ENCODE data around the gene UNC13A.

UNC13A gene

DNA sequence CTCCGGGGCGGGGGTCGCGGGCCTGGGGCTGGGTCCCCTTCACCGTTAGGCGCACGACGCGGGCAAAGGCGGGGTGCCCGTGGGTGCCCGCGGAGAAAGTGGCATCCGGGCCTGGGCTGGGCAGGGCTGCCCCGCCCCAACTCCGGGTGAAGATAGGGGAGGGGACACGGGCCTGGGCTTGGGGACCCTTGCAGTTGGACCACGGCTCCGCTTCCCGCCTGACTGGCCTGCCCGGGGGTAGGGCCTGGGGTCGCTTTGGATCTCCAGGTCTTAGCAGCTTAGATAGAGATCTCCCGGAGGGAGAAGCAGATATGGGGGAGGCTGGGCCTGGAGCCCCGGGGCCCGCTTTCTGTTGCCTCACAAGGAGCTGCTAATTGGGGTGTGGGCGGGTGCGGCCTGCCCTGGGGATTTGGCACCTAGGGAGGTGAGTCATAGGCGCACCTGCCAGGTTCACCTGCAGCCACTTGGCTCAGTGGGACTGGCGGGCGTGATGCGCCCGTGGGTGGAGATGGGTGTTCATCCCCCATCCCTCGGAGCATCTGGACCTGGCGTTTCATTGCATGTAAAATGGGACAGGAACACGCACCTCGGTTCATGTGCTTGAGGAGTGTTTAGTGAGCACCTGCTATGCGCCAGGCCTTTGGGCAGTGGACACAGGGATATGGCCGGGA is 31.7 kb upstream of the UNC13A start:
- TF ChIP-seq TAF1 (IDR thresholded peaks at IDR 0.05; ENCODE audit: borderline replicate concordance, insufficient read depth, low read length) (no peak), SIN3A (IDR thresholded peaks at IDR 0.05; ENCODE audit: borderline replicate concordance, insufficient read depth, low read length) (peak; percentile 41; the same call in 1 of the 2 replicates), FOXP2 (optimal IDR thresholded peaks at IDR 0.05; ENCODE audit: borderline replicate concordance, extremely low read depth, extremely low read length, insufficient read depth) (no peak), POLR2AphosphoS5 (IDR thresholded peaks at IDR 0.05; ENCODE audit: low read depth, low read length) (no peak)
- TF ChIP-seq, protein P1, sequence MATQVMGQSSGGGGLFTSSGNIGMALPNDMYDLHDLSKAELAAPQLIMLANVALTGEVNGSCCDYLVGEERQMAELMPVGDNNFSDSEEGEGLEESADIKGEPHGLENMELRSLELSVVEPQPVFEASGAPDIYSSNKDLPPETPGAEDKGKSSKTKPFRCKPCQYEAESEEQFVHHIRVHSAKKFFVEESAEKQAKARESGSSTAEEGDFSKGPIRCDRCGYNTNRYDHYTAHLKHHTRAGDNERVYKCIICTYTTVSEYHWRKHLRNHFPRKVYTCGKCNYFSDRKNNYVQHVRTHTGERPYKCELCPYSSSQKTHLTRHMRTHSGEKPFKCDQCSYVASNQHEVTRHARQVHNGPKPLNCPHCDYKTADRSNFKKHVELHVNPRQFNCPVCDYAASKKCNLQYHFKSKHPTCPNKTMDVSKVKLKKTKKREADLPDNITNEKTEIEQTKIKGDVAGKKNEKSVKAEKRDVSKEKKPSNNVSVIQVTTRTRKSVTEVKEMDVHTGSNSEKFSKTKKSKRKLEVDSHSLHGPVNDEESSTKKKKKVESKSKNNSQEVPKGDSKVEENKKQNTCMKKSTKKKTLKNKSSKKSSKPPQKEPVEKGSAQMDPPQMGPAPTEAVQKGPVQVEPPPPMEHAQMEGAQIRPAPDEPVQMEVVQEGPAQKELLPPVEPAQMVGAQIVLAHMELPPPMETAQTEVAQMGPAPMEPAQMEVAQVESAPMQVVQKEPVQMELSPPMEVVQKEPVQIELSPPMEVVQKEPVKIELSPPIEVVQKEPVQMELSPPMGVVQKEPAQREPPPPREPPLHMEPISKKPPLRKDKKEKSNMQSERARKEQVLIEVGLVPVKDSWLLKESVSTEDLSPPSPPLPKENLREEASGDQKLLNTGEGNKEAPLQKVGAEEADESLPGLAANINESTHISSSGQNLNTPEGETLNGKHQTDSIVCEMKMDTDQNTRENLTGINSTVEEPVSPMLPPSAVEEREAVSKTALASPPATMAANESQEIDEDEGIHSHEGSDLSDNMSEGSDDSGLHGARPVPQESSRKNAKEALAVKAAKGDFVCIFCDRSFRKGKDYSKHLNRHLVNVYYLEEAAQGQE (IDR thresholded peaks at IDR 0.05; ENCODE audit: insufficient read depth in 1 of 2, low read depth in 2 of 2, low read length in 2 of 2): no peak

DNA sequence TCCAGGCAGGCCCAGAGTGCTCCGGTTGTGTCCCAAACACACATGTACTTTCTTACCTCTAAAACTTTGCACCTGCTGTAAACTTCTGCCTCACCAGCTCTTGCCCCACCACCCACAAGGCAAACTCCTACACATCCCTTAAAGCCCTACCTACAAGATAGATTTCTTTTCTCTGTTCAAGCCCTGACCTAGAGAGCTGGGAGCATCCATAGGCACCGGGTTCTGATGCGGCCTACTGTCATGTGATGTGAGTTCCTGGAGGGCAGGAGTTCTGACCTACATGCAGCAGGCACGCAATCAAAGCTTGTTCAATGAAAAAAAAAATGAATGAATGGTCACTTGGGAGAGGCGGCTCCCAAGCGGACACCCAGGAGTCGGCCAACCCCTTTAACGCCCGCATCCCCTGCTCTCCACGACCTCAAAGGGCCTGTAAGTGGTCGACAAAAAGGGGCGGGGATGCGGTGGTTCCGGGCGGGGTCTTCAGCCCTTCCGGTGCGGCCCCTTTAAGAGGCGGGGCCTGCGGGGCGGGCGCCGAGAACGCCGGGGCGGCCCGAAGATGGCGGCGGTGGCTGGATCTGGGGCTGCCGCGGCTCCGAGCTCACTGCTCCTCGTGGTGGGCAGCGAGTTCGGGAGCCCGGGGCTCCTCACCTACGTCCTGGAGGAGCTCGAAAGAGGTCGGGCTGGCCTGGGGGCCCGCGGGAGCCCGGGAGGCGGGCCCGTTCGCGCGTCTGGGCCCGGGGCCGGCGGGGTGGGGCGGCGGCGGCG is 31.0 kb upstream of the UNC13A start, which contains the start of gene MAP1S:
Gene MAP1S, plus strand, starts transcription at position 534 of the 765 bp plus-strand sequence. Its CDS starts 23 bp downstream, at position 557.
- TF ChIP-seq TAF1 (IDR thresholded peaks at IDR 0.05; ENCODE audit: borderline replicate concordance, insufficient read depth, low read length) (peak; percentile 90), FOXP2 (optimal IDR thresholded peaks at IDR 0.05; ENCODE audit: borderline replicate concordance, extremely low read depth, extremely low read length, insufficient read depth) (peak; percentile 74), SIN3A (IDR thresholded peaks at IDR 0.05; ENCODE audit: borderline replicate concordance, insufficient read depth, low read length) (peak; percentile 59; the same call in 1 of the 2 replicates), POLR2AphosphoS5 (IDR thresholded peaks at IDR 0.05; ENCODE audit: low read depth, low read length) (peak; percentile 89)
- TF ChIP-seq, protein P1 (IDR thresholded peaks at IDR 0.05; ENCODE audit: insufficient read depth in 1 of 2, low read depth in 2 of 2, low read length in 2 of 2): peak; percentile 9 to 22; a peak in 1 of 4 replicates

DNA sequence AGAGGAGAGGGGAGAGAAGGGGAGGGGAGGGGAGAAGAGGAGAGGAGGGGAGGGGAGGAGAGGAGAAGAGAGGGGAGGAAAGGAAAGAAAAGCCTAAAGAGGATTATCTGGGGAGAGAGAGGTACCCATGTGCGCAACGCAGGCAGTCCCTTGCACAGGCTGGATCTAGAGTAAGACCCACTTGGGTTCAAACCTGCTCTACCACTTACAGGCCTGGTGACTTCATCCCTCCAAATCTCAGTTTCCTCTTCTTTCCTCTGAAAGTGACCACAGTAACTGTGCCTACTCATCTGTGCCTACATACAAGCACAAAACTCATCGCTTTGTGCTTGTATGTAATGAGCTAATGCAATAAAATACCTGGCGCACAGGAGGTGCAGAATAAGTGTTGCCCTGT is 30.4 kb upstream of the UNC13A start:
- no peak; the same call in 1 of the 2 replicates for TF ChIP-seq TAF1 (IDR thresholded peaks at IDR 0.05; ENCODE audit: borderline replicate concordance, insufficient read depth, low read length)
- TF ChIP-seq, protein P1 (IDR thresholded peaks at IDR 0.05; ENCODE audit: insufficient read depth in 1 of 2, low read depth in 2 of 2, low read length in 2 of 2): no peak
- TF ChIP-seq SIN3A (IDR thresholded peaks at IDR 0.05; ENCODE audit: borderline replicate concordance, insufficient read depth, low read length): no peak
- no peak for TF ChIP-seq FOXP2 (optimal IDR thresholded peaks at IDR 0.05; ENCODE audit: borderline replicate concordance, extremely low read depth, extremely low read length, insufficient read depth)
- TF ChIP-seq POLR2AphosphoS5 (IDR thresholded peaks at IDR 0.05; ENCODE audit: low read depth, low read length): no peak

DNA sequence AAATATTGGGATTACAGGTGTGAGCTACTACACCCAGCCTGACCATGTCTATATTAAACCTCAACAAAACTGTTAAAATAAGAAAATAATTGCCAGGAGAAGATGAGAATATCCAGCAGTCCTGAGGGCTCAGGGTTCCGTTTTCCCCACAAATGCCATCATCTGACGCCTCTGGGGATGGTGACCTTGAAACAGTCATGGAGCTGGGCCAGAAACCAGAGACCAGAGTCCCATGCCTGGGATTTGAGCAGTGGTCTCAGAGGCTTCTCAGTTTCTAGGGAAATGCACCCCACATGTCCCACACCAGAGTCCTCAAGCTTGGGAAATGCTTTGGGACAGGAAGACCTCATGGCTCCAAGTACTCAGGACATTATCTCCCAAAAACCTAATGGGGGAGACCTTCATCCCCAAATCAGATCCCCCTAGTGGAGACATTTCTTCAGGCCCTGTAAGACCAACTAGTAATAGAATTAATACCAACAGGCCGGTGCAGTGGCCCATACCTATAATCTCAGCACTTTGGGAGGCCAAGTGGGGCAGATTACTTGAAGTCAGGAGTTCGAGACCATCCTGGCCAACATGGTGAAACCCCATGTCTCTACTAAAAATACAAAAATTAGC is 28.3 kb upstream of the UNC13A start:
- TF ChIP-seq FOXP2 (optimal IDR thresholded peaks at IDR 0.05; ENCODE audit: borderline replicate concordance, extremely low read depth, extremely low read length, insufficient read depth) (no peak), POLR2AphosphoS5 (IDR thresholded peaks at IDR 0.05; ENCODE audit: low read depth, low read length) (no peak), TAF1 (IDR thresholded peaks at IDR 0.05; ENCODE audit: borderline replicate concordance, insufficient read depth, low read length) (no peak), SIN3A (IDR thresholded peaks at IDR 0.05; ENCODE audit: borderline replicate concordance, insufficient read depth, low read length) (no peak)
- TF ChIP-seq, protein P1 (IDR thresholded peaks at IDR 0.05; ENCODE audit: insufficient read depth in 1 of 2, low read depth in 2 of 2, low read length in 2 of 2): no peak

All from PFSK-1 (cell line).